Keratinocyte (primary cell): ENCODE results near the gene THAP2.

Experiments used
- CTCF ChIP-seq, 3 experiments: IDR thresholded peaks in 1 of 3; conservative IDR thresholded peaks in 1 of 3; optimal IDR thresholded peaks in 1 of 3; 2 replicates in 2 of 3; 3 replicates in 1 of 3; pipeline versions ENCODE3 to v1.5.1; 2011; ENCODE audit warnings: low read length in 3 of 3, mild to moderate bottlenecking in 3 of 3, moderate library complexity in 2 of 3, control low read depth in 1 of 3, inconsistent platforms in 1 of 3; ENCODE audit not compliant: insufficient read depth in 2 of 3; ENCODE audit errors: extremely low read depth in 1 of 3
- EZH2 ChIP-seq: IDR thresholded peaks from one replicate; pipeline ENCODE4 v1.6.1; 2012; ENCODE audit warnings: inconsistent platforms, mild to moderate bottlenecking, low read length, moderate library complexity

DNA sequence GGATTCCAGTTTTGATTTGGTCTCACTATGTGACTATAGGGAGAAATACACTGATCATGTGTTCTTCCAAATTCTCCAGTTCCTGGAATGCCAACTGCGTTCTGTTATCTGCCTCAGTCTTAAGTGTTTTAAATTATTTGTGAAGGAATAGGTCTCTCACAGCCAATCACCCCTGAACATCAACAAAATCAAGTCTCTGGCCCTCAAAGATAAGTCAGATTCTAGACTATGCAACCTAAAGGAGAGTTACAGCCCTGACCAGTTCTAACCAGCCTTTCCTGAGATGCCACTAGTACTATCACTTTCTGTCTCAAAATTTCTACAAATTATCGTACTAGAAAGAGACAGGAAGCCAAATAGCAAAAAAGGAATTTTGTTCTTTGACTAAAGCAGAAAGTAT lies 22.7 kb upstream of the THAP2 start:
- TF ChIP-seq CTCF (optimal IDR thresholded peaks at IDR 0.05 in 1 of 3, IDR thresholded peaks at IDR 0.05 in 1 of 3, conservative IDR thresholded peaks at IDR 0.05 in 1 of 3; ENCODE audit: extremely low read depth in 1 of 3, insufficient read depth in 2 of 3, low read length in 3 of 3) (no peak), EZH2 (no peak)
